Endothelial cell of umbilical vein (primary cell): ENCODE results near the gene CYTH2.

ENCODE experiments used
- EZH2 ChIP-seq: IDR thresholded peaks from 2 replicates; pipeline ENCODE4 v1.6.1; 2012; ENCODE audit warnings: borderline replicate concordance, low read depth, mild to moderate bottlenecking, moderate library complexity, low read length, inconsistent platforms; ENCODE audit not compliant: severe bottlenecking
- JUN ChIP-seq: IDR thresholded peaks from 2 replicates; pipeline ENCODE4 v1.6.1; 2011; ENCODE audit warnings: borderline replicate concordance, low read depth; ENCODE audit not compliant: insufficient read length, insufficient read depth
- MYC ChIP-seq: IDR thresholded peaks from one replicate; pipeline ENCODE4 v1.6.1; 2011; ENCODE audit warnings: mild to moderate bottlenecking, low read depth, low read length
- POLR2A ChIP-seq: IDR thresholded peaks from 2 replicates; pipeline ENCODE4 v1.6.1; 2012; ENCODE audit warnings: low read depth, mild to moderate bottlenecking, control low read depth, low read length
- POLR2AphosphoS5 ChIP-seq: IDR thresholded peaks from 2 replicates; pipeline ENCODE4 v1.6.1; 2012; ENCODE audit warnings: low read depth, mild to moderate bottlenecking, control low read depth, low read length, moderate library complexity; ENCODE audit not compliant: insufficient read depth
- TF ChIP-seq, protein P1 (sequence below), 2 donors: IDR thresholded peaks; 1 replicate in 1 of 2; 2 replicates in 1 of 2; pipeline ENCODE4 v1.5.1; 2011; ENCODE audit warnings: low read length in 2 of 2, mild to moderate bottlenecking in 2 of 2, moderate library complexity in 2 of 2, control low read depth in 1 of 2, inconsistent platforms in 1 of 2, low read depth in 1 of 2; ENCODE audit not compliant: insufficient read depth in 1 of 2; ENCODE audit errors: extremely low read depth in 1 of 2
- TF ChIP-seq, protein P2 (sequence below): IDR thresholded peaks from 2 replicates; pipeline ENCODE4 v1.6.1; 2011; ENCODE audit not compliant: insufficient read depth, insufficient read length

DNA sequence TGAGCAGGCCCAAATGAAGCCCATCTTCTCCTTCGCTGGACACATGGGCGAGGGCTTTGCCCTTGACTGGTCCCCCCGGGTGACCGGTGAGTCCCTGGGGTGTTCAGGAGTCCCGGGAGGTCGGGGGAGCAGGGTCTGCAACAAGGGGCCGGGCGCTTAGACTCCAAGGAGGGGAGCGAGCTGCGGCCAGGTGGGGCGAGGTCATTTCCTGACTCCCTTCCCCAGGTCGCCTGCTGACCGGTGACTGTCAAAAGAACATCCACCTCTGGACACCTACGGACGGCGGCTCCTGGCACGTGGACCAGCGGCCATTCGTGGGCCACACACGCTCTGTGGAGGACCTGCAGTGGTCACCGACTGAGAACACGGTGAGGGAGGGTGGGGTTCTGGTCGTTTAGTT is 18.7 kb upstream of the CYTH2 start:
- TF ChIP-seq POLR2A (no peak), JUN (no peak), EZH2 (no peak), MYC (no peak), POLR2AphosphoS5 (no peak)
- TF ChIP-seq, protein P1, sequence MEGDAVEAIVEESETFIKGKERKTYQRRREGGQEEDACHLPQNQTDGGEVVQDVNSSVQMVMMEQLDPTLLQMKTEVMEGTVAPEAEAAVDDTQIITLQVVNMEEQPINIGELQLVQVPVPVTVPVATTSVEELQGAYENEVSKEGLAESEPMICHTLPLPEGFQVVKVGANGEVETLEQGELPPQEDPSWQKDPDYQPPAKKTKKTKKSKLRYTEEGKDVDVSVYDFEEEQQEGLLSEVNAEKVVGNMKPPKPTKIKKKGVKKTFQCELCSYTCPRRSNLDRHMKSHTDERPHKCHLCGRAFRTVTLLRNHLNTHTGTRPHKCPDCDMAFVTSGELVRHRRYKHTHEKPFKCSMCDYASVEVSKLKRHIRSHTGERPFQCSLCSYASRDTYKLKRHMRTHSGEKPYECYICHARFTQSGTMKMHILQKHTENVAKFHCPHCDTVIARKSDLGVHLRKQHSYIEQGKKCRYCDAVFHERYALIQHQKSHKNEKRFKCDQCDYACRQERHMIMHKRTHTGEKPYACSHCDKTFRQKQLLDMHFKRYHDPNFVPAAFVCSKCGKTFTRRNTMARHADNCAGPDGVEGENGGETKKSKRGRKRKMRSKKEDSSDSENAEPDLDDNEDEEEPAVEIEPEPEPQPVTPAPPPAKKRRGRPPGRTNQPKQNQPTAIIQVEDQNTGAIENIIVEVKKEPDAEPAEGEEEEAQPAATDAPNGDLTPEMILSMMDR (IDR thresholded peaks at IDR 0.05; ENCODE audit: extremely low read depth in 1 of 2, insufficient read depth in 1 of 2, low read depth in 1 of 2, low read length in 2 of 2): no peak
- TF ChIP-seq, protein P2, sequence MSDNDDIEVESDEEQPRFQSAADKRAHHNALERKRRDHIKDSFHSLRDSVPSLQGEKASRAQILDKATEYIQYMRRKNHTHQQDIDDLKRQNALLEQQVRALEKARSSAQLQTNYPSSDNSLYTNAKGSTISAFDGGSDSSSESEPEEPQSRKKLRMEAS: no peak
